HepG2 (cell line): Measurements from ENCODE around the gene ST6GALNAC4. TPM values are rescaled to one million over a fixed set of nuclear protein-coding genes. Genes with fewer than 3 reads are reported as not detected.
A peak's percentile ranks its signal among the peaks of the same experiment; 100 is the strongest.

ENCODE experiments used
- BHLHE40 ChIP-seq: IDR thresholded peaks from 2 replicates; pipeline ENCODE4 v1.6.1; 2011; ENCODE audit warnings: low read length, improper control_type of control experiment
- FOXC1 ChIP-seq: sonication (generic); formaldehyde crosslinking; IDR thresholded peaks from 2 replicates; pipeline ENCODE4 v1.8.0; 2022; ENCODE audit warnings: mild to moderate bottlenecking, missing genetic modification reagents, borderline replicate concordance
- GABPA ChIP-seq, 2 experiments: IDR thresholded peaks; 2 replicates each; pipeline ENCODE4 v1.6.1; 2011 to 2016; ENCODE audit warnings: low read depth in 2 of 2, low read length in 1 of 2, missing biosample characterization in 1 of 2, missing genetic modification characterization in 1 of 2
- HDAC1 ChIP-seq: sonication (generic); formaldehyde crosslinking; IDR thresholded peaks from 2 replicates; pipeline ENCODE4 v1.5.1; 2020; ENCODE audit warnings: mild to moderate bottlenecking, missing genetic modification reagents
- HNF1B ChIP-seq: sonication (generic); formaldehyde crosslinking; IDR thresholded peaks from 2 replicates; pipeline ENCODE4 v1.5.1; 2020; ENCODE audit warnings: mild to moderate bottlenecking, moderate library complexity, missing genetic modification reagents
- LCORL ChIP-seq, 2 experiments: fragments of 450-650 bp in 1 of 2; sonication (generic) in 1 of 2; formaldehyde crosslinking in 1 of 2; IDR thresholded peaks; 2 replicates each; pipeline versions ENCODE4 v1.5.0 to v1.6.1; 2017 to 2020; ENCODE audit warnings: antibody characterized with exemption in 1 of 2, missing genetic modification reagents in 1 of 2
- MED1 ChIP-seq: sonication (generic); formaldehyde crosslinking; IDR thresholded peaks from 2 replicates; pipeline ENCODE4 v1.4.0; 2020; ENCODE audit warnings: missing genetic modification reagents
- RXRA ChIP-seq: sonication (generic); formaldehyde crosslinking; IDR thresholded peaks from 2 replicates; pipeline ENCODE4 v1.5.1; 2020; ENCODE audit warnings: missing genetic modification reagents
- RXRB ChIP-seq: IDR thresholded peaks from 2 replicates; pipeline ENCODE4 v1.6.1; 2016; ENCODE audit warnings: borderline replicate concordance, missing genetic modification reagents, missing compliant biosample characterization
- SALL1 ChIP-seq: sonication (generic); formaldehyde crosslinking; IDR thresholded peaks from 2 replicates; pipeline ENCODE4 v1.8.0; 2022; ENCODE audit warnings: mild to moderate bottlenecking, missing genetic modification reagents
- THRA ChIP-seq: sonication (generic); formaldehyde crosslinking; IDR thresholded peaks from 2 replicates; pipeline ENCODE4 v1.4.0; 2020; ENCODE audit warnings: missing genetic modification reagents, borderline replicate concordance
- polyA plus RNA-seq, 8 experiments: library from polyadenylated mRNA; depleted of rRNA in 3 of 8; stranded (reverse) in 7 of 8; unstranded in 1 of 8; fragments of >200 nt; fragmentation: Illumina TruSeq in 4 of 8; extraction: Trizol in 4 of 8; gene quantifications; 2 replicates each; pipeline versions ENCODE4 v1.2.1 to v1.2.3, GENCODE V29; 2011 to 2016; ENCODE audit warnings: low read depth in 4 of 8, missing spikeins in 1 of 8, mixed read lengths in 1 of 8; ENCODE audit not compliant: insufficient read depth in 1 of 8
- total RNA-seq, 5 experiments: library from RNA; depleted of rRNA; stranded (reverse); fragments of >200 nt; fragmentation: Illumina TruSeq; extraction: Trizol; gene quantifications; 2 replicates each; pipeline ENCODE4 v1.2.3, GENCODE V29; 2016; ENCODE audit warnings: low read depth in 1 of 5
- TF ChIP-seq, protein P1 (sequence below): sonication (generic); formaldehyde crosslinking; IDR thresholded peaks from 2 replicates; pipeline ENCODE4; 2020; ENCODE audit warnings: missing genetic modification reagents, mild to moderate bottlenecking, borderline replicate concordance
- TF ChIP-seq, protein P2 (sequence below): sonication (generic); formaldehyde crosslinking; IDR thresholded peaks from 2 replicates; pipeline ENCODE4 v1.5.0; 2020; ENCODE audit warnings: mild to moderate bottlenecking, missing genetic modification reagents, borderline replicate concordance
- TF ChIP-seq, protein P3 (sequence below): sonication (generic); formaldehyde crosslinking; IDR thresholded peaks from 2 replicates; pipeline ENCODE4 v1.9.0; 2022; ENCODE audit warnings: missing genetic modification reagents, mild to moderate bottlenecking, borderline replicate concordance

The ST6GALNAC4 gene
- total and polyA plus RNA-seq, 2 of the 13 experiments (the other 11 are each of a cell fraction or from before 2014, with no cell fraction given): 18.8 to 27.7 TPM

DNA sequence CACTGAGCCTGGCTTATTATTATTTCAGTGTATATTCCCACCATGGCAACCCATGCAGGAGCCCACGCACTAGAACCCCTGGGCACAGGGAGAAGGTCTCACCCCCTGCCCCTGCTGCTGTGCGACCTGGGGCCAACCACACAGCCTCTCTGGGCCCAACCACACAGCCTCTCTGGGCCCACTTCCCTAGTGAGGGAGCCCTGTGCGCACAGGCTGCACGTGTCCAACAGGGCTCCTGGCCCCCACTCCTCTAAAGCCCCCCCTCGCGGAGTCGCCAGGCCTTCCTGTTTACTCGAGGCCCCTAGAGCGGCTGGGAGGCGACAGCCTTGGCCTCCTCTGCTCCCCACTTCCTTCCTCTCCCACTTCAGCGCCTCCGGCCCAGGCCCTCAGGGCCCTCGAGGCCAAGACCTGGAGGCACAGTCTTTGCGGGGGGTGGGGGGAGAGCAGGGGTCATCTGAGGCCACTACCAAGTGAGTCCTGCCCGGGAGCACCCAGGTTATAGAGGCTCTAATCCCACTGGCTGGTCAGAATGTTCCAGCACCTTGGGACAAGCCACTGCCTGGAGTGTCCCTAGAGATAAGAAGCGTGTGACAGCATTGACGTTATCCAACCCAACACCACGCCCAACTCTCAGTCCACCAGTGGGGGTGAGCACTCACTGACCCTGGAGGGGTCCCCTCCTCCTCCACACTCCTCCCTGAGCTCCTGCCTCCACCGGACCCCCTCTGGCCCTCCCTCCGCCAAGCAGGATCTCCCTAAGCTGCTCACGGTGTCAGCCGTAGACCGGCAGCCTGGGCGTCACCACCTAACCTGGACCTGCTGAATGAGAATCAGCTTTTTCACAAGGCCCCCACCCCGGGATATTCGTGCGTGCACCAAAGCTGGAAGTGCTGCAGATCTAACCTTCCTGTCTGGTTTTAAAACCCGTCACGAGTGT lies 54.5 kb downstream of the ST6GALNAC4 start (continued):
- TF ChIP-seq RXRA (CRISPR knock-in tag) (peak; percentile 49), BHLHE40 (peak; percentile 59), HDAC1 (CRISPR knock-in tag) (peak; percentile 32; the same call in 1 of the 2 replicates), GABPA (IDR thresholded peaks at IDR 0.05; ENCODE audit: low read depth, low read length) (no peak), GABPA (CRISPR knock-in tag; IDR thresholded peaks at IDR 0.05; ENCODE audit: low read depth) (peak; percentile 65), HNF1B (CRISPR knock-in tag) (peak; percentile 40; the same call in 1 of the 2 replicates), LCORL (IDR thresholded peaks at IDR 0.05) (no peak), LCORL (CRISPR knock-in tag; IDR thresholded peaks at IDR 0.05) (0 out of 2 replicates have a peak, but pooled peaks have one; percentile 35), FOXC1 (CRISPR knock-in tag) (0 out of 2 replicates have a peak, but pooled peaks have one; percentile 60), SALL1 (peak; percentile 44; the same call in 1 of the 2 replicates), MED1 (CRISPR knock-in tag) (peak; percentile 54), THRA (peak; percentile 71; the same call in 1 of the 2 replicates), RXRB (CRISPR knock-in tag) (peak; percentile 75)
- TF ChIP-seq, protein P1, sequence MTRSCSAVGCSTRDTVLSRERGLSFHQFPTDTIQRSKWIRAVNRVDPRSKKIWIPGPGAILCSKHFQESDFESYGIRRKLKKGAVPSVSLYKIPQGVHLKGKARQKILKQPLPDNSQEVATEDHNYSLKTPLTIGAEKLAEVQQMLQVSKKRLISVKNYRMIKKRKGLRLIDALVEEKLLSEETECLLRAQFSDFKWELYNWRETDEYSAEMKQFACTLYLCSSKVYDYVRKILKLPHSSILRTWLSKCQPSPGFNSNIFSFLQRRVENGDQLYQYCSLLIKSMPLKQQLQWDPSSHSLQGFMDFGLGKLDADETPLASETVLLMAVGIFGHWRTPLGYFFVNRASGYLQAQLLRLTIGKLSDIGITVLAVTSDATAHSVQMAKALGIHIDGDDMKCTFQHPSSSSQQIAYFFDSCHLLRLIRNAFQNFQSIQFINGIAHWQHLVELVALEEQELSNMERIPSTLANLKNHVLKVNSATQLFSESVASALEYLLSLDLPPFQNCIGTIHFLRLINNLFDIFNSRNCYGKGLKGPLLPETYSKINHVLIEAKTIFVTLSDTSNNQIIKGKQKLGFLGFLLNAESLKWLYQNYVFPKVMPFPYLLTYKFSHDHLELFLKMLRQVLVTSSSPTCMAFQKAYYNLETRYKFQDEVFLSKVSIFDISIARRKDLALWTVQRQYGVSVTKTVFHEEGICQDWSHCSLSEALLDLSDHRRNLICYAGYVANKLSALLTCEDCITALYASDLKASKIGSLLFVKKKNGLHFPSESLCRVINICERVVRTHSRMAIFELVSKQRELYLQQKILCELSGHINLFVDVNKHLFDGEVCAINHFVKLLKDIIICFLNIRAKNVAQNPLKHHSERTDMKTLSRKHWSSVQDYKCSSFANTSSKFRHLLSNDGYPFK (CRISPR knock-in tag): peak; percentile 20; the same call in 1 of the 2 replicates
- TF ChIP-seq, protein P2, sequence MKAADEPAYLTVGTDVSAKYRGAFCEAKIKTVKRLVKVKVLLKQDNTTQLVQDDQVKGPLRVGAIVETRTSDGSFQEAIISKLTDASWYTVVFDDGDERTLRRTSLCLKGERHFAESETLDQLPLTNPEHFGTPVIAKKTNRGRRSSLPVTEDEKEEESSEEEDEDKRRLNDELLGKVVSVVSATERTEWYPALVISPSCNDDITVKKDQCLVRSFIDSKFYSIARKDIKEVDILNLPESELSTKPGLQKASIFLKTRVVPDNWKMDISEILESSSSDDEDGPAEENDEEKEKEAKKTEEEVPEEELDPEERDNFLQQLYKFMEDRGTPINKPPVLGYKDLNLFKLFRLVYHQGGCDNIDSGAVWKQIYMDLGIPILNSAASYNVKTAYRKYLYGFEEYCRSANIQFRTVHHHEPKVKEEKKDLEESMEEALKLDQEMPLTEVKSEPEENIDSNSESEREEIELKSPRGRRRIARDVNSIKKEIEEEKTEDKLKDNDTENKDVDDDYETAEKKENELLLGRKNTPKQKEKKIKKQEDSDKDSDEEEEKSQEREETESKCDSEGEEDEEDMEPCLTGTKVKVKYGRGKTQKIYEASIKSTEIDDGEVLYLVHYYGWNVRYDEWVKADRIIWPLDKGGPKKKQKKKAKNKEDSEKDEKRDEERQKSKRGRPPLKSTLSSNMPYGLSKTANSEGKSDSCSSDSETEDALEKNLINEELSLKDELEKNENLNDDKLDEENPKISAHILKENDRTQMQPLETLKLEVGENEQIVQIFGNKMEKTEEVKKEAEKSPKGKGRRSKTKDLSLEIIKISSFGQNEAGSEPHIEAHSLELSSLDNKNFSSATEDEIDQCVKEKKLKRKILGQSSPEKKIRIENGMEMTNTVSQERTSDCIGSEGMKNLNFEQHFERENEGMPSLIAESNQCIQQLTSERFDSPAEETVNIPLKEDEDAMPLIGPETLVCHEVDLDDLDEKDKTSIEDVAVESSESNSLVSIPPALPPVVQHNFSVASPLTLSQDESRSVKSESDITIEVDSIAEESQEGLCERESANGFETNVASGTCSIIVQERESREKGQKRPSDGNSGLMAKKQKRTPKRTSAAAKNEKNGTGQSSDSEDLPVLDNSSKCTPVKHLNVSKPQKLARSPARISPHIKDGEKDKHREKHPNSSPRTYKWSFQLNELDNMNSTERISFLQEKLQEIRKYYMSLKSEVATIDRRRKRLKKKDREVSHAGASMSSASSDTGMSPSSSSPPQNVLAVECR: peak; percentile 43; the same call in 1 of the 2 replicates
- TF ChIP-seq, protein P3, sequence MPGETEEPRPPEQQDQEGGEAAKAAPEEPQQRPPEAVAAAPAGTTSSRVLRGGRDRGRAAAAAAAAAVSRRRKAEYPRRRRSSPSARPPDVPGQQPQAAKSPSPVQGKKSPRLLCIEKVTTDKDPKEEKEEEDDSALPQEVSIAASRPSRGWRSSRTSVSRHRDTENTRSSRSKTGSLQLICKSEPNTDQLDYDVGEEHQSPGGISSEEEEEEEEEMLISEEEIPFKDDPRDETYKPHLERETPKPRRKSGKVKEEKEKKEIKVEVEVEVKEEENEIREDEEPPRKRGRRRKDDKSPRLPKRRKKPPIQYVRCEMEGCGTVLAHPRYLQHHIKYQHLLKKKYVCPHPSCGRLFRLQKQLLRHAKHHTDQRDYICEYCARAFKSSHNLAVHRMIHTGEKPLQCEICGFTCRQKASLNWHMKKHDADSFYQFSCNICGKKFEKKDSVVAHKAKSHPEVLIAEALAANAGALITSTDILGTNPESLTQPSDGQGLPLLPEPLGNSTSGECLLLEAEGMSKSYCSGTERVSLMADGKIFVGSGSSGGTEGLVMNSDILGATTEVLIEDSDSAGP (CRISPR knock-in tag): peak; percentile 38; the same call in 1 of the 2 replicates
